NOMO-1 (cell line): ENCODE measurements around the gene ADCK2.
"Not testable (repeated sequence)": the region's sequence is repeated elsewhere in the genome, so short reads cannot be mapped to it uniquely, and the experiment has no call there.

Experiments
- DNase-seq, 2 experiments: peaks; one replicate each; lab custom pipeline; 2025; ENCODE audit not compliant: unreplicated experiment in 2 of 2; lab: John Stamatoyannopoulos, UW

ADCK2 gene

DNA sequence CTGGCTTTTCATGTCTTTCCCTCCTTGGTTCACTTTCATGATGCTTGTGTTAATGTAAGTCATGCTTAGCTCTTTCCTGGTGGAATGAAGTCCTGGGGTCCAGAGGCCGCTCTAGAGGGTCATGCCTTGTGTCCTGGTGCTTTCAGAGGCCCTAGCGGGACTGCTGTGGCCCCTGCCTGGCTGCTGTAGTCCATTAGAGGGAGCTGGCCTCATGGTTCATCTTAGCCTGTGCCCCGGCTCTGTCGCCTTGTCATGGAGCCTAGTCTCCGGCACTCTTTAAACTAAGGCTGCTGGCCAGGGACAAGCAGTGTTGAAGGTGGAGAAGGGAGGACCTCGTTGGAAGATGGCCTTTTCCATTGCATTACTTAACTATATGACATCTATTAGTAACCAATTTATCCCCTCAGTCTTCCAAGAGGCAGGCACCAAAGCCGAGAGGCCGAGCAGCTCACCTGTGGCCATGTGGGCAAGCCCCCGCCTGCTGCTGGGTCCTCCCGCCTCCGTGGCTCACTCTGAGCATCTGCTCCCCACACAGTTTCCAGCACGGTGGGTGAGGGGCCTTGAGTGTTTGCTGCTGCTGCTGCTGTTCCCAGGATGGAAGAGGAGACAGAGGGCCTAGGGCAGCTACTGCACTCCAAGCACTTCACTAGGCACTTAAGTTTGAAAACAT lies 18.8 kb downstream of the ADCK2 start:
- DNase-seq = no peak

DNA sequence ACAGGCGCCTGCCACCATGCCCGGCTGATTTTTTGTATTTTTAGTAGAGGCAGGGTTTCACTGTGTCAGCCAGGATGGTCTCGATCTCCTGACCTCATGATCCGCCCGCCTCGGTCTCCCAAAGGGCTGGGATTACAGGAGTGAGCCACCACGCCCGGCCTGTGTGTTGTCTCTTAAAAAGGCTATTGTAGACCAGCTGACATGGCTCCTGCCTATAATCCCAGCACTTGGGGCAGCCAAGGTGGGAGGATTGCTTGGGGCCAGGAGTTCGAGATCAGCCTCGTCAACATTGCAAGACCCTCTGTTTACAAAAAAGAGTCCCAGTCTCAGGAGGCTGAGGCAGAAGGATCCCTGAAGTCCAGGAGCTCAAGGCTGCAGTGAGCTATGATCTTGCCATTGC lies 21.1 kb downstream of the ADCK2 start:
- DNase-seq = not testable (repeated sequence)

DNA sequence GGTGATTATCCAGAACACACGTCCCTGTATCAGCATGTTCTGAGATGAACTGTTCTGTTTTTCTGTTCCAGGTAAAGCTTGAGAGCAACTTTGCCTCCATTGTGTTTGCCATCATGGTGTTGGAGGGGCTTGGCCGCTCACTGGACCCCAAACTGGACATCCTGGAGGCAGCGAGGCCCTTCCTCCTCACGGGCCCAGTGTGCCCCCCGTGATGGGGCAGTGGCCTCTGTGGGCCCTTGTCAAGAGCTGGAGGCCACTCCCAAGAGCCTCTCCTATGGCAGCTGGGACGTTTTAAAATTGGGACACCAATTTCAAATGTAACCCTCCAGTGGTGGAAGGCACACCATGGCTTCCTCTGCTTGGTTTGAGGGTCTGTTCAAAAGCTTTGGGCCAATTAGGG lies 21.8 kb downstream of the ADCK2 start:
- DNase-seq = no peak

DNA sequence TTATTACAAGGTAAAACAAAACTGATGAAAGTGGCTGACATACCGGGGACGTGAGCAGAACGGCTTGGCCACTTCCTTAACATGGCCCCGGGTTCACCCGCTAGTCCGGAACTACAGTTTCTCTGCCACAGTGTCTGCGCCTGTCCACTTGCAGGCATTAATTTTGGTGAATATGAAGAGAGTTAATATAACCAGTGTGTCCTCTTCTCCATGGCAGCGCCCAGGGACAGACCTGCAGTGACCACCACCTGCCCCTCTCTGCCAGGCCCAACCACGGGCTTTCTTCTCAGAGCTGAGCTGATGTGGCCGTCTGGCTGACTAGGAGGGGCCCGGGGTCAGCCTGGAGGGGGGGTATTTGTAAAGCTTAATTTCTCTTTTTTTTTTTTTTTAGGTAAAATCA lies 22.6 kb downstream of the ADCK2 start:
- no peak for DNase-seq

DNA sequence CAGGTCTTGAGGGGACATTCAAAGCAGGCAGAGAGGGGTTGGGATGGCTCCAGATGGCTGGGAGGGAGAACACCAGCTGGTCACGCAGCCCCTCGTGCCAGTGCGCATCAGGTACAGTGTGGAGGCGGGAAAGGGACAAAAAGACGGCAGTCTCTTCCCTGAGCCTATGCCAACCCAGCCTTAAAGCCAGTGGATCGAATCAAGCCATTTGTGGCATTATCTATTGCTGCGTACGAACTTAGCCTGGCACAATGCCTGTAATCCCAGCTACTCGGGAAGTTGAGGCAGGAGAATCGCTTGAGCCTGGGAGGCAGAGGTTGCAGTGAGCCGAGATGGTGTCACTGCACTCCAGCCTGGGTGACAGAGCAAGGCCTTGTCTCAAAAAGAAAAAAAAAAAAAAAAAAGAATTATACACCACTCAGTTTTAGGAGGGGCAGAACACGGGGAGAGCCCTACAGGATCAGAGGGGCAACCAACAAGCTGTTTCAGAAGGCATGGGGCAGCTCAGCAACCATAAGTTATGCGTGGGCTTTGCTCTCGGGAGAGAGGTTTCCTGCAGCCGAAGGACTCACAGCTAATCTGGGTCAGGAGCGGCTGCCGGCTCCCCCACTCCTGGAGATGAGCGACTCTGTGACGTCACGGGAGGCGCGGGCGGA lies 23.4 kb downstream of the ADCK2 start:
- no peak for DNase-seq

DNA sequence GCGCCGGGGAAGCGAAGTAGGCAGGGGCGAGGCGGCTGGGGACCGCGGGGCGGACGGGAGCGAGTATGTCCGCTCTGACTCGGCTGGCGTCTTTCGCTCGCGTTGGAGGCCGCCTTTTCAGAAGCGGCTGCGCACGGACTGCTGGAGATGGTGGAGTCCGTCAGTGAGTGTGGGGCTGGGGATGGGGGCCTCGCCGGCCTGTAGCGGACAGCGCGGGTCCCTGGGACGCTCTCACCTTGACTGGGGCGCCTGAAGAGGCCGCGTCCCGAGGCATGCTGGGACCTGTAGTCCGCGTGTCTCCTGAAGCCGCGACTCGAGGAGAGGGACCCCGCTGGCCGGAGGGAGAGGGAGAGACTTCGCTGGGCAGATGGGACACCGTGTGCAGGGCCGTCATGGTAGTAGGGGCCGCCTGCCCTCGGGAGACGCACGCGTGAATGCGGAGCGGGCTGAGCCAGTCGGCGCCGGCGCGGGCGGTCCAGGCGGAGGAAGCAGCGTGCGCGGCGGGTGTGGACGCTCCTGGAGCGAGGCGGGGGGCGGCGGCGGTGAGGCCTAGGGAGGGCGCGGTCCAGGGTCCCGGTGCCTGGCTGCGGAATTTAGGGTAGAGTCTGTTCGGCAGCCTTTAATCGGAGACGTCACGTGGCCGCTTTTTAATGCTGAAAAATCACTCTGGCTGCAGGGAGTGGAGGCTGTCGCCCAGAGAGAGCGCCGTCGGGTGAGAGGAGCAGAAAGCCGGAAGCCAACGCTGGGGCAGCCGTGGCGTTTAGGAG lies 24.1 kb downstream of the ADCK2 start, which contains the start of gene NDUFB2:
NDUFB2 (plus strand) TSS at position 29 of the 767 bp plus-strand sequence; CDS start at position 66, 37 bp downstream.
- DNase-seq = peak; percentile 61 to 62

DNA sequence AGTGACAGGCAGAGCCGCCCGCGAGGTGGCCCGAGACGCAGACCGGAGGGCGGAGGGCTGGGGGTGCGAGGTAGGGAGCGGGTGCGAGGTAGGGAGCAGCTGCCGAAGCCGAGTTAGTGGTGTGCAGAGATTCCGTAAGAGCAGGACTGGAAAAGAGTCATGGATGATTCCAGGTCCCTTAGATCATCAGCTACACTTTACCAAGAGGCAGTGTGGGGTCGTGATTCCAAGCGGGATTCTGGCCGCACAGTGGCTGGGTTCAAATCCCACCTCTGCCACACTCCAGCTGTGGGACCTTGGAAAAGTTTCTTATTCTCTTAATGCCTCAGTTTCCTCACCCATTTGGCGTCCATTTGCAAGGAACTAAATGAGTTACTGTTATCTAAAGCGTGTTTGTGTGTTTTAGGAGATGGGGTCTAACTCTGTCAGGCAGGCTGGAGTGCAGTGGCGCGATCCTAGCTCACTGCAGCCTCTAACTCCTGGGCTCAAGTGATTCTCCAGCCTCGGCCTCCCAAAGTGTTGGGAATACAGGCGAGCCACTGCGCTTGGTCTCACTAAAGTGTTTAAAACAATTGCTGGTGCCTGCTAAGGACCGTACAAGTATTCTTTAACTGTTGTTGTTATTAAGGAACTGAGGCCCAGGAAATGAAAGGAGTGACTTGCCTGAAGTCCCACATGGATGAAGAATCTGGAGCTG lies 24.9 kb downstream of the ADCK2 start:
- no peak for DNase-seq

DNA sequence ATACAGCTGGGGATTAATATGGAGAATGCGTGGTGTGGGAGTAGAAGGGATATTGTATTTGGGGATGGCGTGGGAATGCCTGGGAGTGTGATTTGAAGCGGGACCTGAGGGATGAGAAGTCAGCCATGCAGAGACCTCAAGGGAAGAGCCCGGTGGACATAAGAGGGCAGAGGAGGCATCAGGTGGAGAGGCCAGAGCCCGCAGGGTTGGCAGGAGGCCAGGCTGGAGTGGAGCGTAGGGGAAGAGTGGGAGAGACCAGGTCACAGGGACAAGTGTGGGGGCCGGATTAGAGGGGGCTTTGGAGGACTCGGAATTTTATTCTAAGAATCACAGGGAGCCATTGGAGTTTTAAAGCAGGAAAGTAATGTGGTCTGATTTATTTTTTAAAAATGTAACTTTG lies 25.7 kb downstream of the ADCK2 start:
- no peak for DNase-seq

DNA sequence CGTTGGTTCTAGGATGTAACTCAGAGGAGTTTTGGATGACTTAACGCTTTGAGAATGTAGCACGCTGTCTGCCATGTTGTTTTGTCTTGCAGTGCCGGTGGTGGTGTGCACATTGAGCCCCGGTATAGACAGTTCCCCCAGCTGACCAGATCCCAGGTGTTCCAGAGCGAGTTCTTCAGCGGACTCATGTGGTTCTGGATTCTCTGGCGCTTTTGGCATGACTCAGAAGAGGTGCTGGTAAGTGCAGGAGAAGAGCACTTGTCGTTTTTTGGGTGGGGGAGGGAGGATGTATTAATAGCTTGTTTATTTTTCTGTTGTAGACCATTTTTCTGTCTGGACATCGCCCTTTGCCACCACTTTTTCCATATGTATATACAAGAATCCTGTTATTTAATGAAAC lies 30.0 kb downstream of the ADCK2 start:
- DNase-seq = no peak

DNA sequence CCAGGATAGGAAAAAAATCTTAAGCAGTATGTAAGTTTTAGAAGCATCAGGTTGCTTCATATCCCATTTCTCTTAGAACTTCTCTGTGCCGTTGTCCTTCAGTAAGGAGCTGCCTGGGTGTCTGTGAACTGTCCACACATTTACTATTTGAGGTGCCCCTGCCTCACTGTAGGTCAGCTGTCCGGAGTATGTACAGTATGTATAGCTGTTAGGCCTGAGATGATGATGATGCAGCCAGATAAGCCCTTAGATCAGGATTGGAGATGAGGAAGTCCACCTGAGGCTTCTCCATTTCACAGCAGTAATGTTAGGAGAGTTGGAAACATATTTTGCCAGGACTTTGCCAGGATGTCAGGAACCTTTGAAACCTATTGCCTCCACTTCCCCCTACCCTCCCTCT lies 31.5 kb downstream of the ADCK2 start:
- DNase-seq = no peak

DNA sequence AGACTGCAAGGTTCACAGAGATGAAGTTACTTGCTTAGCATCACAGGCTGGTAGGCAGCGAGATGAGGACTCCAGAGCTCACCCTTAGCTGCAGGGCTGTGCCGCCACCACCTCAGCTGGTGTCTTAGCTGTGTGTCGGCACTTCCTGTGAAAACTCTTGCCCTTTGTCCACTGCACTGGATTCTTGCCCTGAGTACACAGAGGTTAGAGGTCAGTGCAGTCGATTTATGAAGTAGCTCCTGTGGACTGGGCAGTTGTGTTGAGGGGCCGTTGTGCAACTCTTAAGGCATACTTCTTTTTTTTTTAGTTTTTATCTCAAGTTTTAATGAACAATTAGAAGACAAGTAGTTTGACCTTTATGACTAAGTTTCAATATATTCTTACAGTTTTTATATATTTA lies 34.4 kb downstream of the ADCK2 start:
- DNase-seq = no peak

DNA sequence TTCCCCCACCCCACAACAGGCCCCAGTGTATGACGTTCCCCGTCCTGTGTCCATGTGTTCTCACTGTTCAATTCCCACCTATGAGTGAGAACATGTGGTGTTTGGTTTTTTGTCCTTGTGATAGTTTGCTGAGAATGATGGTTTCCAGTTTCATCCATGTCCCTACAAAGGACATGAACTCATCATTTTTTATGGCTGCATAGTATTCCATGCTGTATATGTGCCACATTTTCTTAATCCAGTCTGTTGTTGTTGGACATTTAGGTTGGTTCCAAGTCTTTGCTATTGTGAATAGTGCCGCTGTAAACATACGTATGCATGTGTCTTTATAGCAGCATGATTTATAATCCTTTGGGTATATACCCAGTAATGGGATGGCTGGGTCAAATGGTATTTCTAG lies 36.0 kb downstream of the ADCK2 start:
- not testable (repeated sequence) for DNase-seq

DNA sequence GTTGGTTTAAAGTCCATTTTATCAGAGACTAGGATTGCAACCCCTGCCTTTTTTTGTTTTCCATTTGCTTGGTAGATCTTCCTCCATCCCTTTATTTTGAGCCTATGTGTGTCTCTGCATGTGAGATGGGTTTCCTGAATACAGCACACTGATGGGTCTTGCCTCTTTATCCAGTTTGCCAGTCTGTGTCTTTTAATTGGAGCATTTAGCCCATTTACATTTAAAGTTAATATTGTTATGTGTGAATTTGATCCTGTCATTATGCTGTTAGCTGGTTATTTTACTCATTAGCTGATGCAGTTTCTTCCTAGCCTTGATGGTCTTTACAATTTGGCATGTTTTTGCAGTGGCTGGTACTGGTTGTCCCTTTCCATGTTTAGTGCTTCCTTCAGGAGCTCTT lies 39.6 kb downstream of the ADCK2 start:
- DNase-seq = not testable (repeated sequence)

DNA sequence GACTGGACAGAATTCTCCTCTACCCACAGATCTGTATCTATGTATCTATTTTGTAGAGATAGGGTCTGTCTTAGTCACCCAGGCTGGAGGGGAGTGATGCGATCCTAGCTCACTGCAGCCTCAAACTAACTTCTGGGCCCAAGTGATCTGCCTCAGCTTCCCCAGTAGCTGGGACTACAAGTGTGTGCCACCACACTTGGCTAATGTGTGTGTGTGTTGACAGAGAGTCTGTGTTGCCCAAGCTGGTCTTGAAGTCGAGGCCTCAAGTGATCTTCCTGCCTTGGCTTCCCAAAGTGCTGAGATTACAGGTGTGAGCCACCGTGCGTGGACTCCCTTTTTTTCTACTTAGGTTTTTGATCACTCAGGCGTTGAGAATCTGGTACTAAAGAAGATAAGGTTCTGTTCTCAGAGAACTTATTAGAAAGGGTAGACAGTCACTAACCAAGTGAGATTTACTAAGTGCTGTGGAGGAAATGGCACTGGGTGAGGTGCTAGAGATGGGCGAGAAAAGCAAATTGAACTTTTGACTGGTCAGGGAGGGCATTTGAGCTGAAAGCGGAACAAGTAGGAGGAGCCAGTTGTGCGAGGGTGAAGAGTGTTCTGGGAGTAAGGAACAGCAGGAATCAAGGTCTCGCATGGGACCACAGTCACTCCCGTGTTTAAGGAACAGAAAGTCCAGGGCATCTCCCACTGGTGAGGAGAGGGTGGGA lies 41.7 kb downstream of the ADCK2 start:
- DNase-seq = no peak

DNA sequence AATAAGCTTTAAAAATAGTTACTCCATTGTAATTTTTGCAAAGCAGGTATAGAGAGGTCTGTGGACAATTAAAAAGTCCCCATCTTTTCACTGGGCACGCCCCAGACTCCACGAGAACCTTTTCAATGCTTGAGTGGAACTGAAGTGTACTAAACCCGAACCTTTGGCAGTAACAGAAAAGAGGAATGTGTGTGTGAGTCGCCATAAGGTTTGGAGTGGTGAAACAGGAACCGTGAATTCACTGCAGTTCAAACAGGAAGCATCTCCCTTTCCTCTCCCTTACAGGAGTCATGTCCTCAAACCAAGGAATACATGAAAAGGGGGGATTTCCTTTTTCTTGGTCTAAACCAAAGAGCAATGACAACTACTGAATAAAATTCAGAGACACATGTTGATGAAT lies 47.0 kb downstream of the ADCK2 start:
- DNase-seq = peak in 1 of 2 experiments; percentile 15

DNA sequence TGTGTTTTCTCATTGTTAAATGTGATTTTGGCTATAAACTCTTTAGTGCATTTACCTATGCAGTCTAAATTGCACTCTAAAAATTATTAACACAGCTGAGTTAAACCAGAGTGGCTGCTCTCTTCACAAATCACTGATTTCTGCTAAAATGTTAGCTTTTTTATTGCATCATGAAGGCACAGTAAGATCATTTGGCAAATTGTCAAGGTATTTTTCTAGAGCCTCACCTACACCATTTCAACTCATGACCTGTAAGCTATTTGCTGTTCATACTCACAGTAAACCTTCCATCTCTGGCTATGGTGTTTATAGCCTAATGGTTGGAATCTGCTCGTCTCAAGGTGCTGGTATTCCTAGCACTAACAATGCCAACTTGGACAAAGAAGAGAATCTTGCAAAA lies 49.5 kb downstream of the ADCK2 start:
- DNase-seq = no peak

DNA sequence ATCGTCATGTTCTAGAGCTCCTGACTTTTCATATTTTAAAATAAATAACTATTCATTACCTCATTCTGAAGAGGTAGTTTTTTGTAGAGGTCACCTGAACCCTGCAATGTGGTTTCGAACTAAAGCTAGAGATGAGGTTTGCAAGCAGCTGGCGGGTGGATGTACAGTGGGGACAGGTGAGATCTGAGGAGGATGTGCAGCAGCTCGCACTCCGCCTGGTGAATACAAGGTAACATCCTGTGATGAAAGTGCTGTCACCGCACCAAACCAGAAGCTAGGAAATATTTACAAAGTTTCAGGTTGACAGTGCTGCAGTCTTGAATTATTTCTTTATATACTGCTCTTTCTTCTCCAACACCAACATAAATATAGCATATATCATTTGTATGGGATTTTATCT lies 50.3 kb downstream of the ADCK2 start:
- DNase-seq = no peak

DNA sequence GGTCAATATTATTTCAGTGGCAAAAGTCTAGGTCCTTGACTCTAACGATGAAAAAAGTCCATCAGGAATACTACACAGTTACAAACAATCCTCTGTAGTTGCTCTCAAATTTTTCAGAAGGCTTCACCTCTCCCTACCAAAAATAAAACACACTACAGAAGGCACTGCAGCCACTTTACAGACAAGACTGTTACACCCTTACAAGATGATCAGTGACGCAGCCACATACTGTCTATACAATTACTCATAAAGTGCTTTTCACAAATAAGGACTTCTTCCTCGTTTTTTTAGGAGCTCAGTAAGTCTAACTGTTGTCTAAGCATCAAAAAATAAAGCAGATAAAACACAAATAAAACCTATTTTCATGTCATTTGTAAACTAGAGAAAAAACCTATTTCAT lies 50.8 kb downstream of the ADCK2 start:
- no peak for DNase-seq

DNA sequence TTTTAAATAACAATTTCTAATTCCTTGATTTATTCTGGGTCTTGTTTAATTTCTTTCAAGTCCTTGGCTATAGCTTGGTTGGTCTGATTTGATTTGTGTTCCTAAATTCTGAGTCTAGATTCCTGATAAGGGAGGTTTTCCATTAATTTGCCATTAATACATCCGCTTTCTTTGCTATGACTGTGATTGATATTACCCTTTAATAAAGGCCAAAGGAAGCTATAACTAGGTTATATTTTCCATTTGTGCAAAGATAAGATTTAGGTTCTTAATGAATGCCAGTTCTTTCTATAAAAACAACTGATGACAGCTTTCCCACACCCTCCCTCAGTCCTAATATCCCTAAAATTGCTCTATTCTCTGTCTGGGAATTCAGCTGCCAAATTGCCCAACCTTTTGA lies 52.0 kb downstream of the ADCK2 start:
- DNase-seq = no peak

DNA sequence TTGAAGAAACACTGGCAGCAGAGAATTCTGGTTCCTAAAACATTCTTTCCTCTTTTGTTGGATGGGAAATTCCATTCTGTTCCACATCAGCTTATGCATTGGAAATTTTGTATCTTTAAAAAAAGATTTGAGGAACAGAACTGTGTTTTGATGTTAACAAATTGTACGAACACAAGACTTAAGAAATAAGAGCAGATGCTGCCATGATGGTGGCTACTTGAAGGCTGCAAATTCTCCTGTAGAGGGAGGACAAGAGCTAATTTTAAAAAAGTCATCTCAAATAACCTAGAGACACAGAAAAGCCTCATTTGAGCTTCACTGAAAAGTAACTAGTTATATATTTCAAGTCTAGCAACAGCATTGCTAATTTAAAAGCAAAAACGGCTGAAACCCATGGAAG lies 53.5 kb downstream of the ADCK2 start:
- DNase-seq = no peak

DNA sequence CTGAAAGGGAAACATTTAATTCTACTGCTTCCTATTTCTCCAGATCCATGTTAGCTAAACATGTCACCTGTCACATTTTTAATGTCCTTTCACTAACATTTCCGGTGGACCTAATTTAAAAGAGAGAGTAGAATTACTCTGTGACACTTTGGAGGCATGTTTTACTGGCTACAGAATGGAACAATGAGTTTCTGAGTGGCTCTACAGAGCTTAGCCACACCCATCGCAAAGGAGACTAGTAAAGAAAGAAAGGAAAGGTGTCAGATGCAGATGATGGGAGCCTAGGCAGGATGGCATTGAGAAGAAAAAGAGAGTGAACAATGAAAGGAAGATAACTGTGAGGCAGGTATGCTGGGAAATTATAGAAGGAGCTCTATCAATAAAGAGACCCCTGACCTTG lies 59.7 kb downstream of the ADCK2 start:
- DNase-seq = no peak
